Activated CD8-positive, alpha-beta memory T cell treated with anti-CD3 and anti-CD28 coated beads, Interleukin-2, amount 50 U/mL, for 1 hour (primary cell): ENCODE measurements around the gene LIX1L.

Experiments
- DNase-seq: peaks from one replicate; pipeline ENCODE4 v3.0.0-alpha.2; 2020; ENCODE audit errors: extremely low read depth

The LIX1L gene

GRCh38 chr1:145893306-145894055, 64.3 kb downstream of the LIX1L start:
- no peak for DNase-seq

GRCh38 chr1:145892486-145893087, 65.2 kb downstream of the LIX1L start:
- no peak for DNase-seq

- no peak for DNase-seq
Measured at GRCh38 chr1:145891587-145892485, 66.0 kb downstream of the LIX1L start.

GRCh38 chr1:145891143-145891542, 66.7 kb downstream of the LIX1L start:
- no peak for DNase-seq

- DNase-seq, result no peak
Measured at GRCh38 chr1:145889722-145890121, 68.1 kb downstream of the LIX1L start.

- no peak for DNase-seq
Measured at GRCh38 chr1:145887631-145888030, 70.2 kb downstream of the LIX1L start.

GRCh38 chr1:145886816-145887215, 71.0 kb downstream of the LIX1L start:
- DNase-seq, result no peak

- DNase-seq, result no peak
Measured at GRCh38 chr1:145886390-145886789, 71.4 kb downstream of the LIX1L start.

GRCh38 chr1:145885738-145886287, 72.0 kb downstream of the LIX1L start, which contains the start of gene ANKRD35:
Gene ANKRD35, minus strand, starts transcription at chr1:145885866. Its CDS starts 108 bp downstream, at chr1:145885758.
- peak; percentile 54 for DNase-seq

GRCh38 chr1:145884675-145885074, 73.1 kb downstream of the LIX1L start:
- DNase-seq, result no peak
